ENCODE measurements around the gene CFAP69.

Gene CFAP69

DNA sequence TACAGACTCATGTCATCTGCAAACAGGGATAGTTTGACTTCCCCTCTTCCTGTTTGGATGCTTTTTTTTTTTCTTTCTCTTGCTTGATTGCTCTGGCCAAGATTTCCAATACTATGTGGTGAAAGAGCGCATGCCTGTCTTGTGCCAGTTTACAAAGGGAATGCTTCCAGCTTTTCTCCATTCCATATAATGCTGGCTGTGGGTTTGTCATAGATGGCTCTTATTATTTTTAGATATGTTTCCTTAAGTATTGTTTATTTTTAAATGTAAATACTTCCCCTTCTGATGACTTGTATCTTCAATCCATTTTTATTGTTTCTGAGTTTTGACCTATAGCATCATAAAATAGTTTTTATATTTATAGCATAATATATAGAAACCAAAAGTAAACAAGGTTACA is 58.3 kb downstream of the CFAP69 start:
- in situ Hi-C loops (cut with HindIII; ENCODE audit: low sequenced_read_pairs): no loop called here
- no peak for DNase-seq (ENCODE audit: low read depth)
- TF ChIP-seq, protein P1, sequence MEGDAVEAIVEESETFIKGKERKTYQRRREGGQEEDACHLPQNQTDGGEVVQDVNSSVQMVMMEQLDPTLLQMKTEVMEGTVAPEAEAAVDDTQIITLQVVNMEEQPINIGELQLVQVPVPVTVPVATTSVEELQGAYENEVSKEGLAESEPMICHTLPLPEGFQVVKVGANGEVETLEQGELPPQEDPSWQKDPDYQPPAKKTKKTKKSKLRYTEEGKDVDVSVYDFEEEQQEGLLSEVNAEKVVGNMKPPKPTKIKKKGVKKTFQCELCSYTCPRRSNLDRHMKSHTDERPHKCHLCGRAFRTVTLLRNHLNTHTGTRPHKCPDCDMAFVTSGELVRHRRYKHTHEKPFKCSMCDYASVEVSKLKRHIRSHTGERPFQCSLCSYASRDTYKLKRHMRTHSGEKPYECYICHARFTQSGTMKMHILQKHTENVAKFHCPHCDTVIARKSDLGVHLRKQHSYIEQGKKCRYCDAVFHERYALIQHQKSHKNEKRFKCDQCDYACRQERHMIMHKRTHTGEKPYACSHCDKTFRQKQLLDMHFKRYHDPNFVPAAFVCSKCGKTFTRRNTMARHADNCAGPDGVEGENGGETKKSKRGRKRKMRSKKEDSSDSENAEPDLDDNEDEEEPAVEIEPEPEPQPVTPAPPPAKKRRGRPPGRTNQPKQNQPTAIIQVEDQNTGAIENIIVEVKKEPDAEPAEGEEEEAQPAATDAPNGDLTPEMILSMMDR (IDR thresholded peaks at IDR 0.05; ENCODE audit: low read depth, low read length, missing control alignments): no peak
- H3K4me3 ChIP-seq (ENCODE audit: low read depth, low read length): no peak overlapping the region

DNA sequence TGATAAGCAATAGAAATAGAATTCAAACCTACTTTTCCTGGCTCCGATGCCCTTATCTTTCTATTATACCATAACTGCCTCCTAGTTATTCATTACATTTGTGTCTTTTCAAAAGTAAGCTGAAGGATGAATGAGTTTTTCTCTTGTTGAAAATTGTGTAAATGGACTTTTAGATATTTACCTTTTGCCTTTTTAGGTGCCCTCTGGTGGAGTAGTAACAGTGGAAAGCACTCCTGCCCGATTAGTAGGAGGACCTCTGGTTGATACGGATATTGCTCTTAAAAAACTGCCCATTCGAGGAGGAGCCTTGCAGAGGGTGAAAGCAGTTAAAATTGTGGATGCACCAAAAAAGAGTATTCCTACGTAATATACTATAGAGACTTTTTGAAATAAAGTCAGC is 64.9 kb downstream of the CFAP69 start:
- in situ Hi-C loops (cut with HindIII; ENCODE audit: low sequenced_read_pairs): no loop called here
- TF ChIP-seq, protein P1 (IDR thresholded peaks at IDR 0.05; ENCODE audit: low read depth, low read length, missing control alignments): no peak

DNA sequence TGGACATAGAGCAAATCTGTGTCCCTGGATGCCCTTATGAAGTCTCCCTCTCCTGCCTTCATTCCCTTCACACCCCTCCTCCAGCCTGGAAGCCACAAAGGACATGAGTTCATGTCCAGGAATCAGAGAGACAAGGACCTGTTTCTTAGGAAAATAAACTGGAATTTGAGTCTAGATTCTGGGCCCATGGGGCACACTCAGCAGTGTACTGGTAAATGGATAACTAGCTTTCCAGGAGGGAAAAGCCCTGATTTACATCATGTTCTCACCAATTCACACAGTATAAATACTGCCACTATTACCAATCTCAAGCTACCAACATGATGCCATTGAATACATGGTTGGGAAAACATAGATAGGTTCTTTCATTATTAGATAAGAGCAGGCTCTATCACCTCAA is 66.2 kb downstream of the CFAP69 start:
- TF ChIP-seq, protein P1 (IDR thresholded peaks at IDR 0.05; ENCODE audit: low read depth, low read length, missing control alignments): no peak
- in situ Hi-C loops (cut with HindIII; ENCODE audit: low sequenced_read_pairs): no loop called here
- no peak overlapping the region for H3K4me3 ChIP-seq (ENCODE audit: low read depth, low read length)
- DNase-seq (ENCODE audit: low read depth): no peak

More for the DNA sequence above, 64.9 kb downstream of the CFAP69 start:
- DNase-seq (ENCODE audit: low read depth): no peak
- no peak overlapping the region for H3K4me3 ChIP-seq (ENCODE audit: low read depth, low read length)

DNA sequence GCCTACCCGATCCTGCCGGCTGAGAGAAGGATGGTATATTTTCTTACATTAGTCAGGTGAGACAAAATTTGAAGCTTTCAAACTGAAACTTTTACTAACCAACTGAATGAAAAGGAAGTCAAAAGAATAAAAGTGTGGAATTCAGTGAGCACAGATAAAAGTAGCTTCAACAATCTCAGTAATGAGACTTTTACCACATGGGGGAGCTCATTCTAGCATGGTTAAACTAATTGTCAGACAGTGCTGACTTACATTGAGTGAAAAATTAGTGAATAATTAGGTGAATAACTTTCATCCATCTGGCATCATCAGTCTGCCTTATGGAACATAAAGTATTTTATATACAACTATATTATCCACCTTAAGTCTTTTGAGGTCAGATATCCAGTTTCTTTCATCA is 67.8 kb downstream of the CFAP69 start:
- in situ Hi-C loops (cut with HindIII; ENCODE audit: low sequenced_read_pairs): no loop called here
- TF ChIP-seq, protein P1 (IDR thresholded peaks at IDR 0.05; ENCODE audit: low read depth, low read length, missing control alignments): peak; percentile 21

DNA sequence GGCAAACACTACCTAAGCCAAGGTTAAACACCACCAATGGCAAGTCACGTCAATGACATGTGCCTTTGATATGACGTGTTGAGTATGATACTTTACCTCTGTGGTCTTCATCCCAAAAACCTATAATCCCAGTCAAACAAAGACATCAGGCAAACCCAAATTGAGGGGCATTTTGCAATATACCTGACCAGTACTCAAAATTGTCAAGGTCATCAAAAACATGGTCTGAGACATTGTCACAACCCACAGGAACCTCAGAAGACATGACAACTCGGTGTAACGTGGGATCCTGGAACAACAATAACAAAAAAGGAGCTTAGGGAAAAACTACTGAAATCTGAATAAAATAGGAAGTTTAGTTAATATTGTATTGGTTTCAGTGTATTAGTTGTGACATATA is 68.9 kb downstream of the CFAP69 start:
- TF ChIP-seq, protein P1 (IDR thresholded peaks at IDR 0.05; ENCODE audit: low read depth, low read length, missing control alignments): no peak
- H3K4me3 ChIP-seq (ENCODE audit: low read depth, low read length): no peak overlapping the region
- no peak for DNase-seq (ENCODE audit: low read depth)
- in situ Hi-C loops (cut with HindIII; ENCODE audit: low sequenced_read_pairs): no loop called here

More for the DNA sequence above, 67.8 kb downstream of the CFAP69 start:
- H3K4me3 ChIP-seq (ENCODE audit: low read depth, low read length): no peak overlapping the region
- peak; percentile 5 for DNase-seq (ENCODE audit: low read depth)

DNA sequence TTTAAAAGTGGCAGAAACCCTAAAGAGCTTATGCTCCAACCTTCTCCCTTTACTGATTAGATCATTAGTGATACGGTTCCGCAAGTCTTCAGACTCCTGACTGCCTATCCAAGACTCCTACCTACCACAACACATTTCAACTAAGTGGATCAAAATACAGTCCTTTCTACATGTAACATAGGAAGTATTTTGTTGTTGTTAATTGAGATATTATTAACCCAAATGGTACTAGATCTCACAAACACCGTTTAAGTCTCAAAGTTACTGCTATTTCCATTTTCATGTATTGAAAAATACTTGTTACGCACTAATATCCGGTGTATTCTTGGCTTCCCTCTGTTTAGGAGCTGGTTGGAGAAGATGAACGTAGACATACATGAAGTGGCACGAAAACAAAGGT is 75.0 kb downstream of the CFAP69 start:
- in situ Hi-C loops (cut with HindIII; ENCODE audit: low sequenced_read_pairs): no loop called here
- TF ChIP-seq, protein P1 (IDR thresholded peaks at IDR 0.05; ENCODE audit: low read depth, low read length, missing control alignments): no peak
- H3K4me3 ChIP-seq (ENCODE audit: low read depth, low read length): no peak overlapping the region

DNA sequence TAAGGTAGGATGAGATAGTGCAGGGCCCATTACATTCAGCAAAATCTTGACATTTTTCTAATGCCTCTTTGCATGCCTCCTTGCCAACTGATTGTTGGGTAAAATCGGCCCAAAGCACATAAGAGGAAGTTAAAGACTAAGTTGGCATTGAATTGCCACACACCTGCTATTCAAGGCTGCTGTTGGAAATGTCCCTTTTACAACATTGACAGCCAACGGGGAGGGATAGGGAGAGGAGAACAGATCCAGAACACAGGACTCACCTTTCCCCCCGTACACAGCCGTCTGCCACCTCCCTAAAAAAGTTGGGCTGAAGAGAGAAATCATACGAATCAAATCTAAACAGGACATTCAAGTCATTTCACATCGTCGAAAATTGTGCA is 75.4 kb downstream of the CFAP69 start:
- DNase-seq (ENCODE audit: low read depth): no peak
- in situ Hi-C loops (cut with HindIII; ENCODE audit: low sequenced_read_pairs): no loop called here
- TF ChIP-seq, protein P1 (IDR thresholded peaks at IDR 0.05; ENCODE audit: low read depth, low read length, missing control alignments): no peak

More for the DNA sequence above, 75.0 kb downstream of the CFAP69 start:
- DNase-seq (ENCODE audit: low read depth): no peak

More for the DNA sequence above, 75.4 kb downstream of the CFAP69 start:
- H3K4me3 ChIP-seq (ENCODE audit: low read depth, low read length): peak overlapping the region; percentile 35
